GM12878 (cell line): ENCODE results near the gene NBDY. TPM values are rescaled to one million over a fixed set of nuclear protein-coding genes. Genes with fewer than 3 reads are reported as not detected.

Source experiments
- ATAC-seq: fragments of 200-7000 bp; cut with Tn5 transposase; 3 replicates; pipeline ENCODE4 v1.9.1; 2020; ENCODE audit warnings: mild to moderate bottlenecking, moderate library complexity
- BruUV-seq: library from RNA; stranded (reverse); fragments of 400-500 nt; replicated peaks from 2 replicates; lab custom pipeline; 2021; lab: Mats Ljungman, UMichigan
- CTCF ChIA-PET: fragments of 300-600 bp; sonication (Branson Sonifier 250); formaldehyde crosslinking; extraction: SDS; loops from one replicate; lab custom pipeline; 2021; ENCODE audit warnings: inconsistent platforms; lab: Yijun Ruan, JAX
- POLR2A ChIA-PET: fragments of 350-600 bp; formaldehyde crosslinking; extraction: SDS; loops from one replicate; lab custom pipeline; 2021; ENCODE audit warnings: inconsistent platforms; lab: Charles Lee
- RAD21 ChIA-PET: fragments of 300-600 bp; sonication (Branson Sonifier 250); formaldehyde crosslinking; loops from one replicate; lab custom pipeline; 2023; ENCODE audit warnings: antibody characterized with exemption; ENCODE audit not compliant: unreplicated experiment; lab: Charles Lee
- SMC1A ChIA-PET: fragments of 300-600 bp; sonication (Branson Sonifier 250); formaldehyde crosslinking; loops from one replicate; lab custom pipeline; 2023; ENCODE audit not compliant: unreplicated experiment, uncharacterized antibody; lab: Charles Lee
- DNase-seq: peaks from one replicate; pipeline ENCODE4 v3.0.0-alpha.2; 2011; ENCODE audit warnings: low read depth, low spot score
- FAIRE-seq: peaks from 3 replicates; lab custom pipeline; 2011; peaks lifted over from hg19 to GRCh38; lab: Jason Lieb, UNC
- H2AFZ ChIP-seq: 2 replicates; pipeline ENCODE4 v1.6.0; 2011; ENCODE audit warnings: low read depth, low read length, control low read depth; ENCODE audit not compliant: control insufficient read depth
- H3K27ac ChIP-seq: 2 replicates; pipeline ENCODE4 v1.5.1; 2011; ENCODE audit warnings: control low read depth; ENCODE audit not compliant: control insufficient read depth, insufficient read depth
- H3K27me3 ChIP-seq, 2 experiments: replicated peaks in 1 of 2; 2 replicates each; pipeline versions ENCODE4 v1.6.0 to v1.6.1; 2011; ENCODE audit warnings: low read length in 1 of 2; ENCODE audit not compliant: control insufficient read depth in 2 of 2, insufficient read depth in 2 of 2
- H3K36me3 ChIP-seq, 2 experiments: 2 replicates each; pipeline ENCODE4 v1.5.1; 2011; ENCODE audit warnings: low read length in 1 of 2; ENCODE audit not compliant: control insufficient read depth in 2 of 2, insufficient read depth in 2 of 2
- H3K4me1 ChIP-seq: 2 replicates; pipeline ENCODE4 v1.6.1; 2011; ENCODE audit warnings: mild to moderate bottlenecking, low read length, moderate library complexity, mixed read lengths; ENCODE audit not compliant: control insufficient read depth, insufficient read depth
- H3K4me2 ChIP-seq: 2 replicates; pipeline ENCODE4 v1.6.0; 2011; ENCODE audit warnings: control low read depth; ENCODE audit not compliant: control insufficient read depth, insufficient read depth
- H3K4me3 ChIP-seq: fragments of 200-600 bp; sonication (generic); 2 replicates; pipeline ENCODE4 v1.5.1; 2016
- H3K79me2 ChIP-seq: 2 replicates; pipeline ENCODE4 v1.6.0; 2011; ENCODE audit warnings: low read length; ENCODE audit not compliant: control insufficient read depth, insufficient read depth
- H3K9ac ChIP-seq: 2 replicates; pipeline ENCODE4 v1.8.0; 2011; ENCODE audit warnings: low read length, control low read depth, mixed read lengths; ENCODE audit not compliant: control insufficient read depth, insufficient read depth
- H3K9me3 ChIP-seq: replicated peaks from 3 replicates; pipeline ENCODE4 v1.5.1; 2011; ENCODE audit warnings: mild to moderate bottlenecking, low read length; ENCODE audit not compliant: control insufficient read depth, insufficient read depth
- H4K20me1 ChIP-seq: 2 replicates; pipeline ENCODE4 v1.6.0; 2011; ENCODE audit not compliant: control insufficient read depth, insufficient read depth
- CBFB ChIP-seq: IDR thresholded peaks from 2 replicates; pipeline ENCODE4 v1.6.1; 2016; ENCODE audit warnings: antibody characterized with exemption, low read depth
- EZH2 ChIP-seq: IDR thresholded peaks from 2 replicates; pipeline ENCODE4 v1.6.1; 2012; ENCODE audit warnings: low read depth, mild to moderate bottlenecking, control low read depth, inconsistent platforms, low read length, borderline replicate concordance; ENCODE audit not compliant: control insufficient read depth
- GABPA ChIP-seq: IDR thresholded peaks from 2 replicates; pipeline ENCODE4 v1.6.1; 2014; ENCODE audit warnings: antibody characterized with exemption, low read depth, mild to moderate bottlenecking, inconsistent platforms
- KAT2A ChIP-seq: conservative IDR thresholded peaks from 2 replicates; pipeline ENCODE4 v1.6.1; 2011; ENCODE audit warnings: low read depth, low read length; ENCODE audit not compliant: control insufficient read depth
- KDM1A ChIP-seq: fragments of 200-600 bp; sonication (generic); IDR thresholded peaks from 2 replicates; pipeline ENCODE4 v1.6.1; 2016; ENCODE audit warnings: borderline replicate concordance
- NR2F1 ChIP-seq: fragments of 450-650 bp; conservative IDR thresholded peaks from 2 replicates; pipeline ENCODE4 v1.6.1; 2017; ENCODE audit warnings: mild to moderate bottlenecking
- PAX8 ChIP-seq: fragments of 450-650 bp; IDR thresholded peaks from 2 replicates; pipeline ENCODE4 v1.6.1; 2017; ENCODE audit warnings: mild to moderate bottlenecking, moderate library complexity
- PBX3 ChIP-seq: IDR thresholded peaks from 2 replicates; pipeline ENCODE4 v1.6.1; 2011; ENCODE audit warnings: mild to moderate bottlenecking, low read depth, low read length, moderate library complexity; ENCODE audit not compliant: insufficient replicate concordance
- TCF3 ChIP-seq: IDR thresholded peaks from 2 replicates; pipeline ENCODE4 v1.6.1; 2012; ENCODE audit warnings: low read depth, mild to moderate bottlenecking, low read length, borderline replicate concordance; ENCODE audit not compliant: insufficient read depth
- TCF7 ChIP-seq: IDR thresholded peaks from 2 replicates; pipeline ENCODE4 v1.6.1; 2014; ENCODE audit warnings: antibody characterized with exemption, borderline replicate concordance
- WGBS: methylation state at CpG from one replicate; pipeline ENCODE4 v1.1.6; 2016; ENCODE audit warnings: low lambda C conversion rate; ENCODE audit not compliant: insufficient replicate concordance, insufficient coverage; ENCODE audit errors: missing lambda C conversion rate; 5-methylcytosine and 5-hydroxymethylcytosine counted together
- in situ Hi-C: fragments of 300-500 bp; cut with MboI; formaldehyde crosslinking; loops from 9 replicates; pipeline ENCODE4 v1.14.3; 2018; ENCODE audit warnings: mixed read lengths
- intact Hi-C: fragments of 100-400 bp; cut with micrococcal nuclease; formaldehyde crosslinking; loops from one replicate; pipeline ENCODE4 v1.14.2; 2022; ENCODE audit not compliant: unreplicated experiment
- polyA plus RNA-seq, 11 experiments: library from polyadenylated mRNA; depleted of rRNA in 4 of 11; unstranded in 6 of 11; stranded (reverse) in 5 of 11; fragments of >200 nt; fragmentation: Nextera tagmentation in 4 of 11; fragmentation: Illumina TruSeq in 1 of 11; extraction: Ambion mirVana in 4 of 11; extraction: Trizol in 1 of 11; gene quantifications; 1 replicate in 1 of 11; 2 replicates in 10 of 11; pipeline versions ENCODE4 v1.2.1 to v1.2.3, GENCODE V29; 2011 to 2016; ENCODE audit warnings: inconsistent platforms in 2 of 11, missing spikeins in 2 of 11, low read depth in 1 of 11
- total RNA-seq, 4 experiments: library from RNA; depleted of rRNA in 3 of 4; stranded (reverse); fragments of >200 nt in 3 of 4; fragmentation: Illumina TruSeq in 1 of 4; extraction: Trizol in 1 of 4; gene quantifications; 2 replicates each; pipeline versions ENCODE4 v1.2.1 to v1.2.3, GENCODE V29; 2013 to 2021

Gene NBDY
- total and polyA plus RNA-seq, 10 of the 15 experiments (the other 5 are each of a cell fraction or from before 2014, with no cell fraction given) = 10.8 to 122 (median 61.5) TPM

DNA sequence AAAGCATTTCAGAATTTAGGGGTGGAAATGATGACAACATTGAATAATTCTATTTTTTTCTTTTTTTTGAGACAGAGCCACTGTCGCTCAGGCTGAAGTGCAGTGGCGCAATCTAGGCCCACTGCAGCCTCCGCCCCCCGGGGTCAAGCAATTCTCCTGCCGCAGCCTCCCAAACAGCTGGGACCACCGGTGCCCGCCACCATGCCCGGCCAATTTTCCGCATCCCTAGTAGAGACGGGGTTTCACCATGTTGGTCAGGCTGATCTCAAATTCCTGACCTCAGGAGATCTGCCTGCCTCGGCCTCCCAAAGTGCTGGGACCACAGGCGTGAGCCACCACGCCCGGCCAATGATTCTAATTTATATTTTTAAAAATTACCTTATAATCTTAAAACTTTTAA, 7.2 kb downstream of the NBDY start:
- ChIA-PET RAD21 (interaction anchor here (1.3 kb wide), 1 partner anchor 8 kb away, joined by 4 read pairs; no protein-coding TSS in a partner anchor), CTCF (no interaction called here), POLR2A (no interaction called here), SMC1A (no interaction called here)
- Histone ChIP-seq H3K27me3 (no peaks in the 10 kb centered on the region), H3K4me1 (no peaks in the 10 kb centered on the region), H2AFZ (no peak overlapping the region), H3K27ac (no peak overlapping the region), H3K9me3 (no peaks in the 10 kb centered on the region), H4K20me1 (no peaks in the 10 kb centered on the region), H3K79me2 (peaks cover 14% of the 10 kb centered on the region), H3K9ac (no peak overlapping the region), H3K4me3 (no peak overlapping the region), H3K36me3 (0 out of 4 replicates have a peak, but pooled peaks cover 0 to 2% of the 10 kb centered on the region in 2 experiments), H3K4me2 (no peak overlapping the region)
- no peak for DNase-seq
- ATAC-seq = no peak
- WGBS = 87% methylated on average over 14 of the region's 14 CpGs
- BruUV-seq = no TSS peak
- TF ChIP-seq TCF7 = no peak
- TF ChIP-seq NR2F1 = no peak
- TF ChIP-seq EZH2 = no peak
- no peak for TF ChIP-seq GABPA
- no peak for TF ChIP-seq CBFB
- no peak for TF ChIP-seq KAT2A
- TF ChIP-seq TCF3 = no peak
- TF ChIP-seq PAX8 = no peak
- no peak for TF ChIP-seq KDM1A
- no peak for TF ChIP-seq PBX3
- intact Hi-C loops (loop anchor here (10.0 kb wide), 2 partner anchors 491 to 859 kb away; partner anchors contain the start of gene ZXDB), in situ Hi-C loops (loop anchor here (25.0 kb wide), 2 partner anchors 174 to 1024 kb away; partner anchors contain the start of genes RRAGB and UBQLN2)
- FAIRE-seq = no peak
